Measurements from ENCODE around the gene FHL3. TPM values are rescaled to one million over a fixed set of nuclear protein-coding genes. Genes with fewer than 3 reads are reported as not detected.

FHL3 gene
- total RNA-seq, 1 donor from 2014 or later = 57.9 TPM

DNA sequence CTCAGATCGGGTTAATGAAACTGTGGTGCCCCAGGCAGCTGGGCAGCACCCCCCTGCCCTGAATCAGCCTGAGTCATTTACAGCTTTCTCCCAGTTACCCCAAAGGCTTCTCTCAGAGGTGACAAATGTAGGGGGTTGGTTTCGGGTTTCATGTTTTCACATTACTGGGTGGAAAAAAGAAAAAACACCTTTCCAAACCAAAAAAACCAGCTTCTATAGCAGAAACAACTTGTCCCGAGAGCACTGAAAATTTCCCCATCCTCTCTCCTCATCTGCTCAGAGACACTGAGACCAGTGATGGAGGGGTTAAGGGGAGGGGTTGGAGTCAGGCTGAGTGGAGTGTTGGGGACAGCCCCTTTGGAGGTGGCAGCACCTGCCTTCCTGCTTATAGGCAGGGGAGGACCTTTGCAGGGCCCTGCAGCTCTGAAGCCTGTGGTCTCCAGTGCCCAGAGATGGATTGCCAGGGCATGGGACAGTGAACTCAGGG, 22.8 kb upstream of the FHL3 start:
- Mint-ChIP-seq H3K27ac (ENCODE audit: unreplicated experiment) (no peak overlapping the region), H3K36me3 (ENCODE audit: low read depth) (peaks cover 8% of the 10 kb centered on the region), H3K9me3 (ENCODE audit: low read depth) (no peaks in the 10 kb centered on the region), H3K27me3 (ENCODE audit: low read depth) (no peaks in the 10 kb centered on the region), H3K4me3 (ENCODE audit: unreplicated experiment) (no peak overlapping the region), H3K4me1 (ENCODE audit: low read depth) (peaks cover 29% of the 10 kb centered on the region)
- TF ChIP-seq, protein P1, sequence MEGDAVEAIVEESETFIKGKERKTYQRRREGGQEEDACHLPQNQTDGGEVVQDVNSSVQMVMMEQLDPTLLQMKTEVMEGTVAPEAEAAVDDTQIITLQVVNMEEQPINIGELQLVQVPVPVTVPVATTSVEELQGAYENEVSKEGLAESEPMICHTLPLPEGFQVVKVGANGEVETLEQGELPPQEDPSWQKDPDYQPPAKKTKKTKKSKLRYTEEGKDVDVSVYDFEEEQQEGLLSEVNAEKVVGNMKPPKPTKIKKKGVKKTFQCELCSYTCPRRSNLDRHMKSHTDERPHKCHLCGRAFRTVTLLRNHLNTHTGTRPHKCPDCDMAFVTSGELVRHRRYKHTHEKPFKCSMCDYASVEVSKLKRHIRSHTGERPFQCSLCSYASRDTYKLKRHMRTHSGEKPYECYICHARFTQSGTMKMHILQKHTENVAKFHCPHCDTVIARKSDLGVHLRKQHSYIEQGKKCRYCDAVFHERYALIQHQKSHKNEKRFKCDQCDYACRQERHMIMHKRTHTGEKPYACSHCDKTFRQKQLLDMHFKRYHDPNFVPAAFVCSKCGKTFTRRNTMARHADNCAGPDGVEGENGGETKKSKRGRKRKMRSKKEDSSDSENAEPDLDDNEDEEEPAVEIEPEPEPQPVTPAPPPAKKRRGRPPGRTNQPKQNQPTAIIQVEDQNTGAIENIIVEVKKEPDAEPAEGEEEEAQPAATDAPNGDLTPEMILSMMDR (IDR thresholded peaks at IDR 0.05) = no peak
- no peak for DNase-seq (ENCODE audit: low spot score)

DNA sequence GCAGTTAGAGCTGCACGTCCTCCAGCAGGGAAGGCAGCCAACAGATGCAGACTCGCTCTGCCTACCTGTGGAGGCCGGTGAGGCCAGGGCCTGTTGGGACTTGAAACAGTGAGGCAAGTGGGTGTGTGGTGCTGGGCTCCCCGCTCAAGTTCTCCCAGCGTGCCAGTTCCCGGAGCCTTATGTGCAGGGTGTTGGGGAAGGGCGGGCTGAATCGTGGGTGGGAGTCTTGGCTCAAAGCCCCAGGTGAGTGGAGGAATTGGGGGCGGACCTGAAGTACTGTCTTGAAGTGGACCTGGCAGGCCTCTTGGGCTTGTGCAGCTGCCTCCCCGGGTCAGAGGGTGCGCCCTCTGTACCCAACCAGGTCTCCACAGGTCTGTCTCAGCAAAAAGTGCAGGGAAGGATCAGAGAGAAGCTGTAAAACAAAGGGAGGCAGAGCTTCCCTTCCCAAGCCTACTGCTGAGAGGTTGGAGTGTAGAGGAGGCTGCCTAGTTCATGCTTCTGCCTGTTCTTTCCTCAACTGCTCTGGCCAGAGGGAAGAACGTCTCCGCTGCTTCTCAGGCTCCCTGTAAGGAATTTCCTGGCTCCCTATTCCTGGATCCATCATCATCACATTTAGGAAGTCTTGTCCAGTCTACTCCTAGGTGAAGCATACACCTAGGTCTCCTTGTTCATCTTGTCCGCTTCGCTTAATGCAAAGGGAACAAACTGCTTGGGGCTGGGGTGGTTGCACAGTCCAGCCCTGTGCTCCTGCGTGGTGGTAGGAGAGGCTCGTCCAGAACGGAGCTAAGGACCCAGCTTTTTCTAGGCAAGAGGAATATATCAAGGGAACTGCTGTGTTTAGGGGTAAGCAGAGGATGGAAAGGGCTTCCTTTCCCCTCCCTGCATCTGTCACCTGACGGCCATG, 22.1 kb upstream of the FHL3 start:
- Mint-ChIP-seq H3K4me3 (ENCODE audit: unreplicated experiment) (no peak overlapping the region), H3K4me1 (ENCODE audit: low read depth) (peaks cover 29% of the 10 kb centered on the region), H3K36me3 (ENCODE audit: low read depth) (peaks cover 10% of the 10 kb centered on the region), H3K27ac (ENCODE audit: unreplicated experiment) (no peak overlapping the region), H3K27me3 (ENCODE audit: low read depth) (no peaks in the 10 kb centered on the region), H3K9me3 (ENCODE audit: low read depth) (no peaks in the 10 kb centered on the region)
- TF ChIP-seq, protein P1 (IDR thresholded peaks at IDR 0.05) = no peak
- DNase-seq (ENCODE audit: low spot score) = peak; percentile 62

DNA sequence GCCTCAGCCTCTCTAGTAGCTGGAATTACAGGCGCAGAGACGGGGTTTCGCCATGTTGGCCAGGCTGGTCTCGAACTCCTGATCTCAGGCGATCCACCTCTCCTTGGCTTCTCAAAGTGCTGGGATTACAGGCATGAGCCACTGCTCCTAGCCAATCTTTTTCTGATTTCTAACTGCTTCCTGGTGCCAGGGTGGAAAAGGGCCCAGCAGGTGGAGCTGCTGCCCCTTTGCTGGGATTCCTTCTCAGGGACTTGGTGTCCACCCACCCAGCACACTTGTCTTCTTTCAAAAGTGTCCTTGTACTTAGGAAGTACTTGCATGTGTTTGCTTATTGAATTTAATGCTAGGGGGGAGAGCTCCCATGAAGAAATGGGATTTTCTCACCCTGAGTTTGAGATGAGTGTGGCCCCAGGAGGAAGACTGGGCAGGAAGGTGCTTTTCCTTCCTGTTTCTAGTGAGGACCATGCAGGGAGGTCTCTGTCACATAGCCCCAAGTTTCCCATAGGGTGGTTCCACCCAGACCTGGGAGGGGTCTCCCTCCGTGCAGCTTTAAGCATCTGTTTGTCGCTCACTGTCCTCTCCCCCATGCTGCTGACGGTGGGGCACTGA, 21.4 kb upstream of the FHL3 start:
- Mint-ChIP-seq H3K9me3 (ENCODE audit: low read depth) (no peaks in the 10 kb centered on the region), H3K36me3 (ENCODE audit: low read depth) (peaks cover 16% of the 10 kb centered on the region), H3K4me3 (ENCODE audit: unreplicated experiment) (no peak overlapping the region), H3K27ac (ENCODE audit: unreplicated experiment) (no peak overlapping the region), H3K4me1 (ENCODE audit: low read depth) (peaks cover 29% of the 10 kb centered on the region), H3K27me3 (ENCODE audit: low read depth) (no peaks in the 10 kb centered on the region)
- TF ChIP-seq, protein P1 (IDR thresholded peaks at IDR 0.05) = peak; percentile 88
- peak; percentile 57 for DNase-seq (ENCODE audit: low spot score)

DNA sequence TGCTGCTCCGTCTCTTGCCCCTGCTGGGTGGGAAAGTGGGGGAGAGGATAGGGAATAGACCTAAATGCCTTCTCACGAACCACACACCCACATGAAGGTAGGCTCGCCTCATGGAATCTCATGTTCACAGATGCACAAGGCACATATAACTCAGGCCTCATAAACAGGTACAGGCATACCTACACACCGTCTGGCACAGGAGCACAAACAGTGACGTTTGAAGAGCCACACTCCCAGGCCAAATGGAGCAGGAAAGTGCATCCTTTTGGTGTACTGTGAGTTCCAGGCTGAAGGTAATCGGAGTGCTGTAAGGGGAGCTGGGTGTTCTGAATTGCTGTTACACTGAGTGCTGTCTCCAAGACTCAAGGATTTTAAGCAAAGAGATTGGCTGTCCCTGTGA, 20.4 kb upstream of the FHL3 start:
- peaks cover 27% of the 10 kb centered on the region for H3K4me1 Mint-ChIP-seq (ENCODE audit: low read depth)
- no peak overlapping the region for H3K27ac Mint-ChIP-seq (ENCODE audit: unreplicated experiment)
- TF ChIP-seq, protein P1 (IDR thresholded peaks at IDR 0.05) = no peak
- H3K36me3 Mint-ChIP-seq (ENCODE audit: low read depth) = peaks cover 19% of the 10 kb centered on the region
- DNase-seq (ENCODE audit: low spot score) = no peak
- H3K27me3 Mint-ChIP-seq (ENCODE audit: low read depth) = no peaks in the 10 kb centered on the region
- H3K4me3 Mint-ChIP-seq (ENCODE audit: unreplicated experiment) = no peak overlapping the region
- H3K9me3 Mint-ChIP-seq (ENCODE audit: low read depth) = no peaks in the 10 kb centered on the region

DNA sequence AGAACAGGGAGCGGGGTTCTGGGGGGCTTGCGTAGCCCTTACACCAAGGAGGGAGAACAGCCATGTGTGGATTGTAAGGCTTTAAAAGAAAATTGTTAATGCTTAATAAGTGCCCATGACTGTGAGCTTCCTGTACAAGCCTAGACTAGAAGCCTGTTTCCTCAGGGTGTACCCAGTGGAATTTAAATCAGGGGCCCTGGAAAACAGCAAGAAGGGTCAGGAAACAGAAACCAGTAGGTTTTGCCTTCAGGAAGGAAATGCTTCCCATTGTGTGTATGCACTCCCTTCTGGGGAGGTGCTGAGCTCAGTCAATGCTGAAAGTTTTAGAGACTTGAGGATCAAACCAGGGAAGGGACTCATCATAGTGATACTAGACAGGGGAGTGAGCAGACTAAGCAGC, 19.9 kb upstream of the FHL3 start:
- TF ChIP-seq, protein P1 (IDR thresholded peaks at IDR 0.05) = no peak
- Mint-ChIP-seq H3K4me3 (ENCODE audit: unreplicated experiment) (no peak overlapping the region), H3K27me3 (ENCODE audit: low read depth) (no peaks in the 10 kb centered on the region), H3K27ac (ENCODE audit: unreplicated experiment) (no peak overlapping the region), H3K9me3 (ENCODE audit: low read depth) (no peaks in the 10 kb centered on the region), H3K36me3 (ENCODE audit: low read depth) (peaks cover 23% of the 10 kb centered on the region), H3K4me1 (ENCODE audit: low read depth) (peaks cover 27% of the 10 kb centered on the region)
- no peak for DNase-seq (ENCODE audit: low spot score)
